Lung (tissue), 12 donors: ENCODE measurements around the gene FBXO42. TPM values are rescaled to one million over a fixed set of nuclear protein-coding genes. Genes with fewer than 3 reads are reported as not detected.
A peak's percentile ranks its signal among the peaks of the same experiment; 100 is the strongest.

ENCODE experiments used
- ATAC-seq: fragments of 200-7000 bp; cut with Tn5 transposase; one replicate; pipeline ENCODE4 v1.9.1; 2020; ENCODE audit warnings: moderate number of reproducible peaks; ENCODE audit not compliant: insufficient read depth, low FRiP score
- DNase-seq, 3 donors: peaks; one replicate each; pipeline ENCODE4 v3.0.0-alpha.2; 2013 to 2017
- H3K27ac ChIP-seq, 2 donors: one replicate each; pipeline ENCODE4 v1.5.1; 2013; ENCODE audit warnings: mild to moderate bottlenecking in 2 of 2, moderate library complexity in 2 of 2, control low read depth in 1 of 2, inconsistent platforms in 1 of 2, low read depth in 1 of 2, low read length in 1 of 2
- H3K27me3 ChIP-seq, 3 donors: one replicate each; pipeline ENCODE4 v1.5.1; 2013; ENCODE audit warnings: low read length in 2 of 3; ENCODE audit not compliant: control insufficient read depth in 3 of 3, insufficient read depth in 3 of 3
- H3K36me3 ChIP-seq, 4 donors: one replicate each; pipeline ENCODE4 v1.5.1; 2013; ENCODE audit warnings: low read length in 4 of 4, mild to moderate bottlenecking in 1 of 4, moderate library complexity in 1 of 4; ENCODE audit not compliant: control insufficient read depth in 4 of 4, insufficient read depth in 4 of 4
- H3K4me1 ChIP-seq, 5 donors: one replicate each; pipeline ENCODE4 v1.5.1; 2013; ENCODE audit warnings: low read length in 5 of 5, mild to moderate bottlenecking in 2 of 5, moderate library complexity in 1 of 5; ENCODE audit not compliant: control insufficient read depth in 5 of 5, insufficient read depth in 5 of 5
- H3K4me3 ChIP-seq: one replicate; pipeline ENCODE4 v1.5.1; 2013; ENCODE audit warnings: mild to moderate bottlenecking, control low read depth, moderate library complexity
- H3K9ac ChIP-seq, 2 donors: one replicate each; pipeline ENCODE4 v1.5.1; 2013; ENCODE audit warnings: low read length in 2 of 2, control low read depth in 1 of 2; ENCODE audit not compliant: insufficient read depth in 1 of 2
- H3K9me3 ChIP-seq, 4 donors: one replicate each; pipeline ENCODE4 v1.5.1; 2013; ENCODE audit warnings: low read length in 3 of 4, mild to moderate bottlenecking in 1 of 4, moderate library complexity in 1 of 4; ENCODE audit not compliant: control insufficient read depth in 4 of 4, insufficient read depth in 3 of 4
- WGBS, 2 donors: extraction: QIAGEN DNeasy Blood & Tissue Kit; methylation state at CpG; one replicate each; pipeline ENCODE4 v1.1.7; 2013; 5-methylcytosine and 5-hydroxymethylcytosine counted together
- polyA plus RNA-seq, 2 donors: library from polyadenylated mRNA; stranded (reverse); fragments of 200-250 nt; gene quantifications; one replicate each; pipeline ENCODE4 v1.2.1, GENCODE V29; 2013
- total RNA-seq, 2 donors: library from RNA; depleted of rRNA in 1 of 2; stranded (reverse); fragments of >200 nt in 1 of 2; gene quantifications; one replicate each; pipeline ENCODE4 v1.2.1, GENCODE V29; 2014 to 2021
- TF ChIP-seq, protein P1 (sequence below): IDR thresholded peaks from 2 replicates; pipeline ENCODE4 v1.5.1; 2012; ENCODE audit warnings: mild to moderate bottlenecking; ENCODE audit errors: control extremely low read depth, extremely low read depth
- donor health status: control.
- donor health status: control.
- donor health status: Bipolar disorder and iron deficiency.
- donor health status: healthy.
- donor health status: DM: yes; HTN: yes; CAD: no.

FBXO42 gene
- total and polyA plus RNA-seq, 4 donors: 7.3 to 28.6 (median 14.8) TPM

DNA sequence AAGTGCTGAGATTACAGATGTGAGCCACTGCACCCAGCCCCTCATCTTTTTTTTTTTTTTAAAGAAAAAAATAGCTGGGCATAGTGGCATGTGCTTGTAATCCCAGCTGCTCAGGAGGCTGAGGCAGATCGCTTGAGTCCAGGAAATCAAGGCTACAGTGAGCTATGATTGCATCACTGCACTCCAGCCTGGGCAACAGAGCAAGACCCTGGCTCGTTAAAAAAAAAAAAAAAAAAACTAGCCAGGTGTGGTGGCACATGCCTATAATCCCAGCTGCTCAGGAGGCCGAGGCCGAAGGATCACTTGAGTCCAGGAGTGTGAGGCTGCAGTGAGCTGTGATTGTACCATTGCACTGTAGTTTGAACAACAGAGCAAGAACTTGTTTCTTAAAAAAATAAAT lies 28.6 kb upstream of the FBXO42 start:
- H3K4me1 ChIP-seq: peaks cover under 1 to 24% (median 3%) of the 10 kb centered on the region in 5 donors
- 76 to 82% methylated on average over 4 of the region's 4 CpGs for WGBS, 2 donors
- DNase-seq: no peak

DNA sequence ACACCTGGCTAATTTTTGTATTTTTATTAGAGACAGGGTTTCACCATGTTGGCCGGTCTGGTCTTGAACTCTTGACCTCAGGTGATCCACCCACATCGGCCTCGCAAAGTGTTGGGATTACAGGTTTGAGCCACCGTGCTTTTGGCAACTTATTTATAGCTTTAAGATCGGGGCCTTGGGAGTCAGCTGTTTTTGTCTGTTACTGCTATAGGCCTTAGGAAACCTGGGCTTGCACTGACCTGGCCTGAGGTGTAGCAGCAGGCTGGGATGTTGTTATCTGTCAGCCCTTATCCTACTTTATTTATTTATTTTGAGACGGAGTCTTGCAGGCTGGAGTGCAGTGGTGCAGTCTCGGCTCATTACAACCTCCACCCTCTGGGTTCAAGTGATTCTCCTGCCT lies 26.2 kb upstream of the FBXO42 start:
- 89 to 90% methylated on average over 7 of the region's 7 CpGs for whole genome bisulfite sequencing, 2 donors
- Histone ChIP-seq H3K27ac (no peak overlapping the region), H3K4me1 (peaks cover 8 to 28% (median 10%) of the 10 kb centered on the region in 5 donors), H3K9me3 (peaks cover 0 to 2% (median 0%) of the 10 kb centered on the region in 4 donors), H3K36me3 (peaks cover 0 to 1% (median 0%) of the 10 kb centered on the region in 4 donors), H3K4me3 (no peak overlapping the region), H3K9ac (no peak overlapping the region), H3K27me3 (no peaks in the 10 kb centered on the region)
- DNase-seq: no peak
- no peak for ATAC-seq
- TF ChIP-seq, protein P1, sequence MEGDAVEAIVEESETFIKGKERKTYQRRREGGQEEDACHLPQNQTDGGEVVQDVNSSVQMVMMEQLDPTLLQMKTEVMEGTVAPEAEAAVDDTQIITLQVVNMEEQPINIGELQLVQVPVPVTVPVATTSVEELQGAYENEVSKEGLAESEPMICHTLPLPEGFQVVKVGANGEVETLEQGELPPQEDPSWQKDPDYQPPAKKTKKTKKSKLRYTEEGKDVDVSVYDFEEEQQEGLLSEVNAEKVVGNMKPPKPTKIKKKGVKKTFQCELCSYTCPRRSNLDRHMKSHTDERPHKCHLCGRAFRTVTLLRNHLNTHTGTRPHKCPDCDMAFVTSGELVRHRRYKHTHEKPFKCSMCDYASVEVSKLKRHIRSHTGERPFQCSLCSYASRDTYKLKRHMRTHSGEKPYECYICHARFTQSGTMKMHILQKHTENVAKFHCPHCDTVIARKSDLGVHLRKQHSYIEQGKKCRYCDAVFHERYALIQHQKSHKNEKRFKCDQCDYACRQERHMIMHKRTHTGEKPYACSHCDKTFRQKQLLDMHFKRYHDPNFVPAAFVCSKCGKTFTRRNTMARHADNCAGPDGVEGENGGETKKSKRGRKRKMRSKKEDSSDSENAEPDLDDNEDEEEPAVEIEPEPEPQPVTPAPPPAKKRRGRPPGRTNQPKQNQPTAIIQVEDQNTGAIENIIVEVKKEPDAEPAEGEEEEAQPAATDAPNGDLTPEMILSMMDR: no peak

More for the DNA sequence above, 28.6 kb upstream of the FBXO42 start:
- Histone ChIP-seq H3K9me3 (peaks cover 0 to 2% (median 0%) of the 10 kb centered on the region in 4 donors), H3K36me3 (peaks cover 0 to 3% (median 0%) of the 10 kb centered on the region in 4 donors), H3K27me3 (no peaks in the 10 kb centered on the region), H3K9ac (no peak overlapping the region), H3K4me3 (no peak overlapping the region), H3K27ac (no peak overlapping the region)
- TF ChIP-seq, protein P1: no peak
- no peak for ATAC-seq

GRCh38 chr1:16376971-16377370 lies 24.7 kb upstream of the FBXO42 start:
- Histone ChIP-seq H3K4me3 (no peak overlapping the region), H3K4me1 (peaks cover 10 to 37% (median 14%) of the 10 kb centered on the region in 5 donors), H3K36me3 (peaks cover 0 to 2% (median under 1%) of the 10 kb centered on the region in 4 donors), H3K27me3 (no peaks in the 10 kb centered on the region), H3K9ac (no peak overlapping the region), H3K27ac (peak overlapping the region in 1 of 2 donors; percentile 57), H3K9me3 (peaks cover 0 to 2% (median 0%) of the 10 kb centered on the region in 4 donors)
- 76 to 84% methylated on average over 4 of the region's 4 CpGs for WGBS, 2 donors
- TF ChIP-seq, protein P1: no peak
- ATAC-seq (no peak), DNase-seq (no peak)
